MCF 10A (cell line): ENCODE results near the gene EHBP1. TPM values are rescaled to one million over a fixed set of nuclear protein-coding genes. Genes with fewer than 3 reads are reported as not detected.

Experiments
- BruUV-seq: library from RNA; stranded (reverse); fragments of 400-500 nt; replicated peaks from 2 replicates; lab custom pipeline; 2021; lab: Mats Ljungman, UMichigan
- CTCF ChIA-PET: fragments of 300-600 bp; sonication (Branson Sonifier 250); formaldehyde crosslinking; extraction: SDS; loops from one replicate; lab custom pipeline; 2021; ENCODE audit warnings: antibody characterized with exemption, inconsistent platforms; lab: Yijun Ruan, JAX
- POLR2A ChIA-PET: fragments of 300-600, 350-650 bp; sonication (Branson Sonifier 250); formaldehyde crosslinking; extraction: SDS; loops from one replicate; lab custom pipeline; 2020; ENCODE audit warnings: antibody characterized with exemption, inconsistent platforms; lab: Yijun Ruan, JAX
- DNase-seq: peaks from one replicate; pipeline ENCODE4 v3.0.0-alpha.2; 2018; ENCODE audit not compliant: unreplicated experiment
- H3K27ac Mint-ChIP-seq: one replicate; pipeline ENCODE4 v1.8.0; 2022; ENCODE audit warnings: mild to moderate bottlenecking, low read depth, mixed read lengths; ENCODE audit not compliant: unreplicated experiment
- H3K27me3 Mint-ChIP-seq: one replicate; pipeline ENCODE4 v1.8.0; 2022; ENCODE audit warnings: mixed read lengths; ENCODE audit not compliant: insufficient read depth, unreplicated experiment
- H3K36me3 Mint-ChIP-seq: one replicate; pipeline ENCODE4 v1.8.0; 2022; ENCODE audit warnings: mild to moderate bottlenecking, moderate library complexity, mixed read lengths; ENCODE audit not compliant: insufficient read depth, unreplicated experiment
- H3K4me1 Mint-ChIP-seq: one replicate; pipeline ENCODE4 v1.8.0; 2022; ENCODE audit warnings: mixed read lengths; ENCODE audit not compliant: insufficient read depth, unreplicated experiment
- H3K4me3 Mint-ChIP-seq: one replicate; pipeline ENCODE4 v1.8.0; 2022; ENCODE audit warnings: mild to moderate bottlenecking, moderate library complexity, mixed read lengths; ENCODE audit not compliant: unreplicated experiment
- H3K9me3 Mint-ChIP-seq: one replicate; pipeline ENCODE4 v1.8.0; 2022; ENCODE audit warnings: mixed read lengths; ENCODE audit not compliant: unreplicated experiment
- intact Hi-C: fragments of 100-400 bp; cut with micrococcal nuclease; formaldehyde crosslinking; loops from 2 replicates; pipeline ENCODE4 v1.14.1; 2022
- total RNA-seq: library from RNA; stranded (reverse); gene quantifications from 2 replicates; pipeline ENCODE4 v1.2.3, GENCODE V29; 2022
- TF ChIP-seq, protein P1 (sequence below): fragments of 200-600 bp; IDR thresholded peaks from one replicate; pipeline ENCODE4 v1.8.0; 2022; ENCODE audit warnings: antibody characterized with exemption, mild to moderate bottlenecking; ENCODE audit not compliant: unreplicated experiment

The EHBP1 gene
- total RNA-seq, 1 experiment from 2014 or later, result 81.2 TPM

GRCh38 chr2:62944362-62944761, 238.8 kb downstream of the EHBP1 start:
- H3K27me3 Mint-ChIP-seq, result no peaks in the 10 kb centered on the region
- H3K36me3 Mint-ChIP-seq, result peaks cover 23% of the 10 kb centered on the region
- no peak overlapping the region for H3K27ac Mint-ChIP-seq
- TF ChIP-seq, protein P1, sequence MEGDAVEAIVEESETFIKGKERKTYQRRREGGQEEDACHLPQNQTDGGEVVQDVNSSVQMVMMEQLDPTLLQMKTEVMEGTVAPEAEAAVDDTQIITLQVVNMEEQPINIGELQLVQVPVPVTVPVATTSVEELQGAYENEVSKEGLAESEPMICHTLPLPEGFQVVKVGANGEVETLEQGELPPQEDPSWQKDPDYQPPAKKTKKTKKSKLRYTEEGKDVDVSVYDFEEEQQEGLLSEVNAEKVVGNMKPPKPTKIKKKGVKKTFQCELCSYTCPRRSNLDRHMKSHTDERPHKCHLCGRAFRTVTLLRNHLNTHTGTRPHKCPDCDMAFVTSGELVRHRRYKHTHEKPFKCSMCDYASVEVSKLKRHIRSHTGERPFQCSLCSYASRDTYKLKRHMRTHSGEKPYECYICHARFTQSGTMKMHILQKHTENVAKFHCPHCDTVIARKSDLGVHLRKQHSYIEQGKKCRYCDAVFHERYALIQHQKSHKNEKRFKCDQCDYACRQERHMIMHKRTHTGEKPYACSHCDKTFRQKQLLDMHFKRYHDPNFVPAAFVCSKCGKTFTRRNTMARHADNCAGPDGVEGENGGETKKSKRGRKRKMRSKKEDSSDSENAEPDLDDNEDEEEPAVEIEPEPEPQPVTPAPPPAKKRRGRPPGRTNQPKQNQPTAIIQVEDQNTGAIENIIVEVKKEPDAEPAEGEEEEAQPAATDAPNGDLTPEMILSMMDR, result no peak
- H3K4me3 Mint-ChIP-seq, result no peak overlapping the region
- intact Hi-C loops, result loop anchor here (10.0 kb wide), 1 partner anchor 240 kb away; no protein-coding TSS in a partner anchor
- ChIA-PET CTCF (no interaction called here), POLR2A (no interaction called here)
- peaks cover 11% of the 10 kb centered on the region for H3K4me1 Mint-ChIP-seq
- BruUV-seq, result no TSS peak
- H3K9me3 Mint-ChIP-seq, result no peaks in the 10 kb centered on the region
- no peak for DNase-seq

- Mint-ChIP-seq H3K27me3 (no peaks in the 10 kb centered on the region), H3K4me3 (no peak overlapping the region), H3K27ac (no peak overlapping the region), H3K4me1 (no peaks in the 10 kb centered on the region), H3K9me3 (no peaks in the 10 kb centered on the region), H3K36me3 (peaks cover 46% of the 10 kb centered on the region)
- no TSS peak for BruUV-seq
- POLR2A ChIA-PET, result no interaction called here
- no peak for DNase-seq
- intact Hi-C loops, result loop anchor here (10.0 kb wide), 1 partner anchor 237 kb away; no protein-coding TSS in a partner anchor
- TF ChIP-seq, protein P1, result no peak
- CTCF ChIA-PET, result no interaction called here
Measured at GRCh38 chr2:62947403-62947802, 241.9 kb downstream of the EHBP1 start.

DNA sequence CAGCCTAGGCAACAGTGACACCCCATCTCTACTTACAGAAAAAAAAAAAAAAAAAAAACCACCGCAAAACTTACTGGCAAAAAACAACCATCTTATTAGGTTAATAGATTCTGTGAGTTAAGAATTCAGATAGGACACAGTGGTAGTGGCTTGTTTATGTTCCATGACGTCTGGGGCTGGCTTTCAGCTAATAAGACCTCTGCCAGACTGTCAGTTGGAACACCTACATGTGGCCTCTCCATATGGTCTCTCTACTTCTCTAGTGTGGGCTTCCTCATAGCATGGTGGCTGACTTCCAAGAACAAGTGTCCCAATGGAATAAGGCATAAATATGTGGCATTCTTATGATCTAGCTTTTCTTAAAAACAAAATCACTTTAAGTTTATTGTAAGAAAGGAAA, 251.1 kb downstream of the EHBP1 start:
- peaks cover 48% of the 10 kb centered on the region for H3K36me3 Mint-ChIP-seq

DNA sequence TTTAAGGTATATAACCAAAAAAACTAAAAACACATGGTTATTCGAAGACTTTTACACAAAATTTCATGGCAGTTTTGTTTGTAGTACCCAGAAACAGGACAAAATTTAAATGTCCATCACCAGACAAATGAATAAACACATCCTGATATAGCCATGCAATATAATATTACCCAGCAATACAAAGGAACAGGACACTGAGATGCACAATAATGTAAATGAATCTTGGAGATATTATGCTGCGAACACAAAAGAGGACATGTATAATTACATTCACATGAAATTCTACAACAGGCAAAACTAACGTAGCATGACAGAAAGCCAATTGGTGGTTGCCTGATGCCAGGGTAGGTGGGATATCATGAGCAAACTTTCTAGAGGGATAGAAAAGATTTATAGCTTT, 252.7 kb downstream of the EHBP1 start:
- Mint-ChIP-seq H3K36me3 (peaks cover 42% of the 10 kb centered on the region), H3K4me3 (no peak overlapping the region), H3K27ac (no peak overlapping the region), H3K27me3 (no peaks in the 10 kb centered on the region), H3K9me3 (no peaks in the 10 kb centered on the region), H3K4me1 (no peaks in the 10 kb centered on the region)
- CTCF ChIA-PET, result interaction anchor here (0.7 kb wide), 1 partner anchor 75 kb away, joined by 3 read pairs; no protein-coding TSS in a partner anchor
- DNase-seq, result no peak
- intact Hi-C loops, result no loop called here
- POLR2A ChIA-PET, result interaction anchor here (1.2 to 1.5 kb wide), 2 partner anchors 25 to 71 kb away, joined by 3 to 4 read pairs; no protein-coding TSS in a partner anchor
- TF ChIP-seq, protein P1, result no peak
- BruUV-seq, result no TSS peak

More for the DNA sequence above, 251.1 kb downstream of the EHBP1 start:
- H3K4me1 Mint-ChIP-seq, result no peaks in the 10 kb centered on the region
- intact Hi-C loops, result no loop called here
- ChIA-PET CTCF (interaction anchor here (0.6 to 0.7 kb wide), 2 partner anchors 66 to 905 kb away, joined by 3 to 5 read pairs; no protein-coding TSS in a partner anchor), POLR2A (interaction anchor here (1.5 kb wide), 1 partner anchor 73 kb away, joined by 4 read pairs; no protein-coding TSS in a partner anchor)
- H3K4me3 Mint-ChIP-seq, result no peak overlapping the region
- no peak overlapping the region for H3K27ac Mint-ChIP-seq
- no peaks in the 10 kb centered on the region for H3K27me3 Mint-ChIP-seq
- H3K9me3 Mint-ChIP-seq, result no peaks in the 10 kb centered on the region
- TF ChIP-seq, protein P1, result no peak
- BruUV-seq, result no TSS peak
- no peak for DNase-seq
